H1 (cell line): ENCODE data around the gene ADCK2. TPM values are rescaled to one million over a fixed set of nuclear protein-coding genes. Genes with fewer than 3 reads are reported as not detected.

Experiments
- CTCF ChIA-PET: fragments of 300-600 bp; sonication (Branson Sonifier 250); formaldehyde crosslinking; loops from one replicate; lab custom pipeline; 2021; ENCODE audit not compliant: partially characterized antibody; lab: Charles Lee
- POLR2A ChIA-PET: fragments of 300-600 bp; sonication (Branson Sonifier 250); formaldehyde crosslinking; loops from one replicate; lab custom pipeline; 2021; ENCODE audit warnings: inconsistent platforms; ENCODE audit not compliant: partially characterized antibody; lab: Charles Lee
- DNase-seq, 2 experiments: peaks; one replicate each; pipeline versions ENCODE4 v3.0.0 to v3.0.0-alpha.2; 2010 to 2022; ENCODE audit warnings: low spot score in 2 of 2, low read depth in 1 of 2, mixed read lengths in 1 of 2
- FAIRE-seq: peaks from 2 replicates; lab custom pipeline; 2011; peaks lifted over from hg19 to GRCh38; lab: Jason Lieb, UNC
- H2AFZ ChIP-seq: 2 replicates; pipeline ENCODE4 v1.8.1; 2012; ENCODE audit warnings: low read length, inconsistent platforms
- H2AK5ac ChIP-seq: 2 replicates; pipeline ENCODE4 v1.6.1; 2013; ENCODE audit warnings: low read depth, low read length
- H2BK120ac ChIP-seq: replicated peaks from 2 replicates; pipeline ENCODE3; 2013; ENCODE audit warnings: low read depth, low read length, inconsistent platforms
- H2BK12ac ChIP-seq: 2 replicates; pipeline ENCODE4 v1.6.1; 2013; ENCODE audit warnings: low read depth, low read length
- H2BK15ac ChIP-seq: 2 replicates; pipeline ENCODE4 v1.6.1; 2013; ENCODE audit warnings: low read length
- H2BK20ac ChIP-seq: 2 replicates; pipeline ENCODE4 v1.6.1; 2013; ENCODE audit warnings: low read length
- H2BK5ac ChIP-seq: 2 replicates; pipeline ENCODE4 v1.6.1; 2013; ENCODE audit warnings: low read depth, low read length
- H3K14ac ChIP-seq: 2 replicates; pipeline ENCODE4 v1.6.1; 2013; ENCODE audit warnings: inconsistent platforms; ENCODE audit not compliant: insufficient read length
- H3K18ac ChIP-seq: 2 replicates; pipeline ENCODE4 v1.6.1; 2013; ENCODE audit warnings: low read length; ENCODE audit errors: extremely low read depth
- H3K23ac ChIP-seq: 2 replicates; pipeline ENCODE4 v1.6.1; 2013; ENCODE audit warnings: inconsistent platforms; ENCODE audit not compliant: insufficient read length
- H3K23me2 ChIP-seq: 2 replicates; pipeline ENCODE4 v1.6.1; 2013; ENCODE audit warnings: low read depth, low read length
- H3K27ac ChIP-seq: 2 replicates; pipeline ENCODE4 v1.6.1; 2011; ENCODE audit warnings: low read depth, low read length, inconsistent platforms
- H3K27me3 ChIP-seq, 4 experiments: replicated peaks in 1 of 4; 1 replicate in 1 of 4; 2 replicates in 3 of 4; pipeline versions ENCODE4 v1.6.1 to v1.8.1; 2011 to 2013; ENCODE audit warnings: low read length in 3 of 4, mild to moderate bottlenecking in 3 of 4, inconsistent platforms in 2 of 4, mixed read lengths in 2 of 4, moderate library complexity in 1 of 4; ENCODE audit not compliant: control insufficient read depth in 3 of 4, insufficient read depth in 3 of 4; ENCODE audit errors: extremely low read depth in 1 of 4
- H3K36me3 ChIP-seq, 4 experiments: 2 replicates each; pipeline versions ENCODE4 v1.6.1 to v1.8.1; 2011 to 2013; ENCODE audit warnings: mild to moderate bottlenecking in 4 of 4, low read length in 3 of 4, moderate library complexity in 2 of 4, control low read depth in 1 of 4, inconsistent platforms in 1 of 4; ENCODE audit not compliant: insufficient read depth in 4 of 4, control insufficient read depth in 2 of 4
- H3K4ac ChIP-seq: replicated peaks from 2 replicates; pipeline ENCODE3; 2013; ENCODE audit warnings: low read length, low read depth, mixed read lengths, inconsistent platforms; ENCODE audit not compliant: insufficient read length
- H3K4me1 ChIP-seq, 4 experiments: replicated peaks in 1 of 4; 1 replicate in 1 of 4; 2 replicates in 3 of 4; pipeline versions ENCODE4 v1.6.1 to v1.8.1; 2011 to 2013; ENCODE audit warnings: low read length in 3 of 4, inconsistent platforms in 2 of 4, mixed read lengths in 1 of 4; ENCODE audit not compliant: insufficient read depth in 4 of 4, control insufficient read depth in 3 of 4
- H3K4me2 ChIP-seq, 2 experiments: 2 replicates each; pipeline versions ENCODE4 v1.6.1 to v1.8.1; 2011 to 2013; ENCODE audit warnings: low read depth in 2 of 2, low read length in 2 of 2, control low read depth in 1 of 2, inconsistent platforms in 1 of 2, mild to moderate bottlenecking in 1 of 2; ENCODE audit not compliant: insufficient read depth in 1 of 2
- H3K4me3 ChIP-seq, 4 experiments: fragments of 200-600, 300-600 bp in 1 of 4; sonication (generic), shearing (Covaris generic), sonication (Bioruptor Twin) in 1 of 4; 2 replicates each; pipeline versions ENCODE4 v1.5.1 to v1.8.1; 2011 to 2016; ENCODE audit warnings: low read length in 4 of 4, low read depth in 3 of 4, control low read depth in 2 of 4, inconsistent platforms in 2 of 4, mild to moderate bottlenecking in 2 of 4, mixed read lengths in 1 of 4, moderate library complexity in 1 of 4; ENCODE audit not compliant: insufficient read depth in 2 of 4; ENCODE audit errors: extremely low read depth in 1 of 4
- H3K56ac ChIP-seq: replicated peaks from 2 replicates; pipeline ENCODE3; 2013; ENCODE audit warnings: low read depth, mild to moderate bottlenecking, mixed read lengths, low read length, inconsistent platforms; ENCODE audit not compliant: insufficient read length
- H3K79me1 ChIP-seq: 2 replicates; pipeline ENCODE4 v1.6.1; 2013; ENCODE audit warnings: low read depth, low read length, control low read depth
- H3K79me2 ChIP-seq, 2 experiments: 2 replicates each; pipeline versions ENCODE4 v1.6.1 to v1.8.1; 2012 to 2013; ENCODE audit warnings: low read length in 2 of 2, mild to moderate bottlenecking in 2 of 2, inconsistent platforms in 1 of 2; ENCODE audit not compliant: insufficient read depth in 2 of 2, control insufficient read depth in 1 of 2
- H3K9ac ChIP-seq, 4 experiments: replicated peaks in 1 of 4; 1 replicate in 1 of 4; 2 replicates in 3 of 4; pipeline versions ENCODE4 v1.6.1 to v1.8.1; 2011 to 2013; ENCODE audit warnings: low read depth in 3 of 4, low read length in 3 of 4, control low read depth in 2 of 4, mild to moderate bottlenecking in 2 of 4, moderate library complexity in 2 of 4, inconsistent platforms in 1 of 4; ENCODE audit errors: extremely low read depth in 1 of 4
- H3K9me3 ChIP-seq, 2 experiments: 2 replicates each; pipeline versions ENCODE4 v1.6.1 to v1.8.1; 2012 to 2013; ENCODE audit warnings: mild to moderate bottlenecking in 2 of 2, moderate library complexity in 2 of 2, control low read depth in 1 of 2, inconsistent platforms in 1 of 2, low read depth in 1 of 2, low read length in 1 of 2, mixed read lengths in 1 of 2; ENCODE audit not compliant: insufficient read depth in 2 of 2
- H4K20me1 ChIP-seq, 2 experiments: replicated peaks in 1 of 2; 2 replicates each; pipeline versions ENCODE3 to v1.8.1; 2011 to 2013; ENCODE audit warnings: inconsistent platforms in 2 of 2, low read length in 2 of 2, mild to moderate bottlenecking in 1 of 2; ENCODE audit not compliant: insufficient read depth in 2 of 2, control insufficient read depth in 1 of 2
- H4K5ac ChIP-seq: 2 replicates; pipeline ENCODE4 v1.6.1; 2013; ENCODE audit warnings: low read length, low read depth, mixed read lengths, inconsistent platforms; ENCODE audit not compliant: insufficient read length
- H4K8ac ChIP-seq: 2 replicates; pipeline ENCODE4 v1.8.0; 2013; ENCODE audit warnings: mild to moderate bottlenecking, moderate library complexity, low read length, inconsistent platforms; ENCODE audit not compliant: insufficient read depth; ENCODE audit errors: extremely low read depth
- H4K91ac ChIP-seq: replicated peaks from 2 replicates; pipeline ENCODE3; 2013; ENCODE audit warnings: low read length, mixed read lengths, inconsistent platforms; ENCODE audit not compliant: insufficient read length
- ASH2L ChIP-seq: fragments of 200-600, 300-600 bp; sonication (generic); IDR thresholded peaks from one replicate; pipeline ENCODE4 v1.7.1; 2017; ENCODE audit warnings: low read length
- KDM4A ChIP-seq: IDR thresholded peaks from one replicate; pipeline ENCODE4 v1.7.1; 2012; ENCODE audit warnings: low read depth, mild to moderate bottlenecking, moderate library complexity, low read length, inconsistent platforms; ENCODE audit not compliant: severe bottlenecking
- POLR2AphosphoS5 ChIP-seq: IDR thresholded peaks from 2 replicates; pipeline ENCODE4 v1.6.1; 2011; ENCODE audit warnings: low read depth, low read length
- SIN3A ChIP-seq, 2 experiments: IDR thresholded peaks in 1 of 2; conservative IDR thresholded peaks in 1 of 2; 2 replicates each; pipeline ENCODE4 v1.6.1; 2011 to 2012; ENCODE audit warnings: low read length in 2 of 2, improper control_type of control experiment in 1 of 2, low read depth in 1 of 2, mild to moderate bottlenecking in 1 of 2
- WGBS, 2 experiments: shearing (Covaris generic) in 1 of 2; methylation state at CpG; one replicate each; pipeline versions ENCODE4 v1.1.6 to v1.1.7; 2013 to 2015; ENCODE audit warnings: low lambda C conversion rate in 2 of 2, mixed read lengths in 2 of 2, inconsistent platforms in 1 of 2, low coverage in 1 of 2, missing lambda C conversion rate in 1 of 2; ENCODE audit not compliant: insufficient replicate concordance in 2 of 2, insufficient coverage in 1 of 2, insufficient read length in 1 of 2; ENCODE audit errors: extremely low coverage in 1 of 2, missing lambda C conversion rate in 1 of 2; 5-methylcytosine and 5-hydroxymethylcytosine counted together
- polyA plus RNA-seq, 7 experiments: library from polyadenylated mRNA; depleted of rRNA in 3 of 7; stranded (reverse) in 5 of 7; unstranded in 2 of 7; fragments of >200 nt in 5 of 7; fragments of 200-250 nt in 2 of 7; gene quantifications; 1 replicate in 5 of 7; 2 replicates in 1 of 7; 4 replicates in 1 of 7; pipeline versions ENCODE4 v1.2.1 to v1.2.3, GENCODE V29; 2011 to 2013; ENCODE audit warnings: missing spikeins in 2 of 7, mixed read lengths in 2 of 7
- total RNA-seq: library from RNA; stranded (reverse); fragmentation: NEBNext Ultra II Directional; extraction: Animal tissue kit (Norgen Biotek cat#: 25700); gene quantifications from 2 replicates; pipeline ENCODE4 v1.2.1, GENCODE V29; 2021

The ADCK2 gene
- total and polyA plus RNA-seq, 2 of the 8 experiments (the other 6 are each of a cell fraction or from before 2014, with no cell fraction given) = 6.9 to 11.7 TPM

DNA sequence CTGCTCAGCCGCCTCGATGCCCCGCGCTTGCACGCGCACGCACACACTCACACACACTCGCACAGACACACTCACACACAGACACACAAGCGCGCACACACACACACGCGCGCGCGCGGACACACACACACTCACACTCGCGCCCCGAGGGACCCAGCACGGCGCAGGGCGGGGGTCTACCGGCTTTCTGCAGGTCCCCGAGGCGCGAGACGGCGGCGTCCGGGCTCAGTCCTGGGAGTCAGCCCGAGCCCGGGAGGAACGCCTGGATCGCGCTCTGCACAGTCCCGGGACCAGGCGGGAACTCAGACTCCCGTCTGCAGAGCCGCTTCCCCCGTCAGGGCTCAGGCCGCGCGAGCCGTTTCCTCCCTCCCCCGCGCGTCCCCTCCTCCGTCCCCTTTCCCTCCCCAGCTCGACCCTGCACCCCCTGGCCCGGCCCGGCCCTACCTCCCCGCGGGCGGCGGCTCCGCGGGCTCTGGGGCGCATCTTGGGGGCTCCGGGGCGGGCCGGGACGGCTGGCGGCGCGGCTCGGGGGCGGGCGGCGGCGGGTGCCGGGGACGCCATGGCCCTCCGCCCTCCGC lies 32.6 kb upstream of the ADCK2 start:
- POLR2A ChIA-PET = interaction anchor here (1.1 to 1.3 kb wide), 3 partner anchors 9 to 12 kb away, joined by 3 to 7 read pairs (median 3); no protein-coding TSS in a partner anchor
- Histone ChIP-seq H2BK120ac (no peak overlapping the region), H4K20me1 (no peaks in the 10 kb centered on the region), H2AK5ac (no peak overlapping the region), H3K4me3 (peak overlapping the region; percentile 51 to 69 (median 62)), H2AFZ (no peak overlapping the region), H3K56ac (no peak overlapping the region), H3K23me2 (peaks cover 12% of the 10 kb centered on the region), H3K36me3 (no peaks in the 10 kb centered on the region), H3K9me3 (no peaks in the 10 kb centered on the region), H3K4me2 (peak overlapping the region; percentile 64 to 92), H2BK15ac (no peak overlapping the region), H2BK12ac (peak overlapping the region; percentile 68; the same call in 1 of the 2 replicates), H3K27ac (no peak overlapping the region), H3K79me2 (0 out of 4 replicates have a peak, but pooled peaks cover 0 to 2% of the 10 kb centered on the region in 2 experiments), H4K8ac (peak overlapping the region; percentile 82; the same call in 1 of the 2 replicates), H2BK20ac (no peak overlapping the region), H3K79me1 (peaks cover 2% of the 10 kb centered on the region; the same call in 1 of the 2 replicates), H3K9ac (peak overlapping the region in 3 of 4 experiments; percentile 21 to 66 (median 40); a peak in 3 of 7 replicates), H2BK5ac (peak overlapping the region; percentile 75; the same call in 1 of the 2 replicates), H3K4me1 (peaks cover 12 to 27% (median 19%) of the 10 kb centered on the region in 4 experiments), H3K4ac (peak overlapping the region; percentile 75), H3K27me3 (peaks cover 0 to 28% (median 14%) of the 10 kb centered on the region in 4 experiments; a peak in 5 of 7 replicates), H3K14ac (no peak overlapping the region), H4K5ac (no peak overlapping the region), H3K18ac (peak overlapping the region; percentile 85), H3K23ac (no peak overlapping the region), H4K91ac (peak overlapping the region; percentile 26)
- TF ChIP-seq ASH2L (no peak), POLR2AphosphoS5 (peak; percentile 16; the same call in 1 of the 2 replicates), SIN3A (conservative IDR thresholded peaks at IDR 0.05 in 1 of 2, IDR thresholded peaks at IDR 0.05 in 1 of 2; ENCODE audit: low read depth in 1 of 2, low read length in 2 of 2) (0 out of 4 replicates have a peak, but pooled peaks of 1 of the 2 experiments have one; percentile 46), KDM4A (peak; percentile 76)
- CTCF ChIA-PET = interaction anchor here (2.2 to 19.9 kb wide), 2 partner anchors 13 to 126 kb away, joined by 10 to 322 read pairs; no protein-coding TSS in a partner anchor
- DNase-seq = peak in 1 of 2 experiments; percentile 66
- FAIRE-seq = no peak
- 1% methylated on average over 25 of the region's 74 CpGs; no CpG with 5 or more reads in 1 of the 2 experiments for WGBS, 2 experiments
